SK-N-SH (cell line): ENCODE measurements around the gene CBLB.

Experiments used
- CHD2 ChIP-seq: fragments of 150-350 bp; IDR thresholded peaks from 2 replicates; pipeline ENCODE4 v1.6.1; 2018; ENCODE audit warnings: low read length; ENCODE audit not compliant: partially characterized antibody
- FOSL2 ChIP-seq: IDR thresholded peaks from 2 replicates; pipeline ENCODE4 v1.4.0; 2012; ENCODE audit warnings: low read depth, mild to moderate bottlenecking, moderate library complexity, borderline replicate concordance
- TF ChIP-seq, protein P1 (sequence below): IDR thresholded peaks from 2 replicates; pipeline ENCODE4 v1.4.0; 2012; ENCODE audit warnings: low read depth

- no peak for TF ChIP-seq CHD2
- TF ChIP-seq, protein P1, sequence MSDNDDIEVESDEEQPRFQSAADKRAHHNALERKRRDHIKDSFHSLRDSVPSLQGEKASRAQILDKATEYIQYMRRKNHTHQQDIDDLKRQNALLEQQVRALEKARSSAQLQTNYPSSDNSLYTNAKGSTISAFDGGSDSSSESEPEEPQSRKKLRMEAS, result no peak
- no peak for TF ChIP-seq FOSL2
Observed at GRCh38 chr3:105891101-105891500, 22.3 kb upstream of the CBLB start.
